Measurements from ENCODE around the gene ADSL.

- TF ChIP-seq CTCF (IDR thresholded peaks at IDR 0.05), result no peak
- no peak for TF ChIP-seq POLR2A (IDR thresholded peaks at IDR 0.05)
Observed at GRCh38 chr22:40332319-40332781, 13.9 kb upstream of the ADSL start.
